Activated T-helper 2 cell treated with anti-CD3 and anti-CD28 coated beads, Interferon-gamma antibody, Interleukin-2, Interleukin-4, amounts not matched to agents 10 μg/mL and 5 μg/mL and 100 μg/mL, durations not matched to agents 14 hours and 24 hours and 36 hours (primary cell): ENCODE measurements around the gene NECTIN1. TPM values are rescaled to one million over a fixed set of nuclear protein-coding genes. Genes with fewer than 3 reads are reported as not detected.

Experiments used
- DNase-seq: peaks from one replicate; pipeline ENCODE4 v3.0.0; 2021; ENCODE audit warnings: low spot score
- H3K27ac Mint-ChIP-seq: one replicate; pipeline ENCODE4 v1.8.0; 2021; ENCODE audit warnings: mixed read lengths
- H3K27me3 Mint-ChIP-seq: one replicate; pipeline ENCODE4 v1.8.0; 2021; ENCODE audit warnings: low read depth, mixed read lengths
- H3K36me3 Mint-ChIP-seq: one replicate; pipeline ENCODE4 v1.8.0; 2021; ENCODE audit warnings: low read depth, mixed read lengths
- H3K4me1 Mint-ChIP-seq: one replicate; pipeline ENCODE4 v1.8.0; 2021; ENCODE audit warnings: low read depth, mixed read lengths
- H3K4me3 Mint-ChIP-seq: one replicate; pipeline ENCODE4 v1.8.0; 2021; ENCODE audit warnings: low read depth, mild to moderate bottlenecking, moderate library complexity, mixed read lengths
- H3K9me3 Mint-ChIP-seq: one replicate; pipeline ENCODE4 v1.8.0; 2021; ENCODE audit warnings: mixed read lengths
- intact Hi-C: fragments of 100-400 bp; cut with micrococcal nuclease; formaldehyde crosslinking; loops from one replicate; pipeline ENCODE4 v1.15.1; 2023
- total RNA-seq: library from RNA; stranded (reverse); gene quantifications from 2 replicates; pipeline ENCODE4 v1.2.3, GENCODE V29; 2022

NECTIN1 gene
- total RNA-seq, 1 donor from 2014 or later = 5.6 TPM

DNA sequence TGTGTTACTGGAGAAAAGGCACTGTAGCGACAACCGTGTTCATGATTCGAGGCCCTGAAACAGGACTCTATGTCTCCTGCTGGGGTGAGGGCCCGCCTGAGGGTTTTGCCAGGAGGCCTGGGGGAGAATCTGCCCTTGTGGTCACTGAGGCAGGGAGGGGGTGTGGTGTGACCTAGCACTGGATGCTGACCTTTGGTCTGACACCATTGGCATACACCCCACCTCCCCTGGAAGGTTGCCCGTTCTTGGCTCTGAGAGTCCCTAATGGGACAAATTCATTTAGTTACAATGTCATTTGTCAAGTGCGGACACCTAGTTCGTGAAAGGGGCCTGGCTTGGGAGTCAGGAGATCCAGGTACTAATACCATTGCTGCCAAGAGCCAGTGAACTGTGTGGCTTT, 29.0 kb downstream of the NECTIN1 start:
- Mint-ChIP-seq H3K9me3 (no peaks in the 10 kb centered on the region), H3K4me1 (no peaks in the 10 kb centered on the region), H3K27me3 (peaks cover 4% of the 10 kb centered on the region), H3K36me3 (no peaks in the 10 kb centered on the region), H3K4me3 (no peak overlapping the region), H3K27ac (no peak overlapping the region)
- intact Hi-C loops = no loop called here
- DNase-seq = no peak

DNA sequence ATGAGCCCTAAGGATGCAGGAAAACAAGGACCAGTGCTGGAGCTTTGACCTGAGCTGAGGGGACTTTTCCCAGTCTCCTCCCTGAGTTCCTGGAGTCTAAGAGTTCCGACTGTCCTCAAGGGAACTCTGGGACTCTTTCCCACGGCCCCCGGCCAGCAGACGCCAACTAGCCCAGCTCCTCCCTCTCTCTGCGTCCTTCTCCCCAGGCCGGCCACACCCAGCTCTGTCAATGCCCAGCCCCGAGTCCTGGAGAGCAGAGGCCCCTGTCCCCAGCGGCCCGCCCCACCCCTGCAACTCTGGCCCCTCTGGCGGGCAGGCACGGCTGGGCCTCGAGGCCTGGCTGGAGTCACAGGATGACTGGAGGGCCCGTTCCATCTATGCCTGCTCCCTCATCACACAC, 29.8 kb downstream of the NECTIN1 start:
- no peak for DNase-seq
- intact Hi-C loops = no loop called here
- H3K4me3 Mint-ChIP-seq = no peak overlapping the region
- H3K27me3 Mint-ChIP-seq = no peaks in the 10 kb centered on the region
- no peak overlapping the region for H3K27ac Mint-ChIP-seq
- H3K9me3 Mint-ChIP-seq = no peaks in the 10 kb centered on the region
- no peaks in the 10 kb centered on the region for H3K36me3 Mint-ChIP-seq
- peaks cover 3% of the 10 kb centered on the region for H3K4me1 Mint-ChIP-seq

DNA sequence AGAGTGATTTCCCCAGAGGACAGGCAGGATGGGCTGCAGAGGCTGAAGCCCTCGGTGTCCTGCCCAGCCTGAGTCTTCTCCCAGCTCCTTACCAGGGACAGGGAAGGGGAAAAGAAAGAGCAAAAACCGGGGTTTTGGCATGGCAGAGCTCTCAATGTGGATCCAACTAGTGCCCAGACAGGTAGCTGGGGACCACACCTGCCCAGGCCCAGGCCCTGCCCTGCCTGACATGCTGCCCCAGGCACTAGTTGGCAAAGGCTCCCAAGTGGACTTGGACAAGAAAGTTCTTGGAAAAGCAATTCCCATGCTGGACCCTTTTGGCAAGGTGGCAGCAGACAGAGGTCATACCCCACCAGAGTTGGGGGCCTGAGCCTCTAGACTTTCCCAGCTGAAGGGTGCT, 31.1 kb downstream of the NECTIN1 start:
- intact Hi-C loops = no loop called here
- no peak for DNase-seq
- H3K4me1 Mint-ChIP-seq = peaks cover 8% of the 10 kb centered on the region
- no peaks in the 10 kb centered on the region for H3K36me3 Mint-ChIP-seq
- no peaks in the 10 kb centered on the region for H3K27me3 Mint-ChIP-seq
- no peaks in the 10 kb centered on the region for H3K9me3 Mint-ChIP-seq
- H3K4me3 Mint-ChIP-seq = no peak overlapping the region
- no peak overlapping the region for H3K27ac Mint-ChIP-seq

DNA sequence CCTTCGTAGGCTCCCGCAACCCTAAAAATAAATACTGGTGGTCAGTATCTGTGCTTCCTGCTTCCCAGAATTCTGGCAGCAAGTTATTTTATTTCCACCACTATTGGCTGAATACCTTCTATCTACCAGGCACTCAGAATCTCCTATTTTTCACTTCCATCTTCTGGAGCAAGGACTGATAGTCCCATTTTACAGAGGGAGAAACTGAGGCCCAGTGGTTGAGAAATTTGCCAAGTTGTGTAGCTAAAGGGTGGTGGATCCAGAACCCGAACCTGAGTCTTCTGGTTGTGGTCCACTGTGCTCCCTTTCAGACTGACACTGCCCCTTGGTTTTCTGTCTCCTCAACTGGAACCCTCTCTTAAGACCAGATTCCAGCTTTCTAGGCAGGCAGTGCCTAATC, 31.6 kb downstream of the NECTIN1 start:
- Mint-ChIP-seq H3K4me1 (peaks cover 9% of the 10 kb centered on the region), H3K36me3 (no peaks in the 10 kb centered on the region), H3K4me3 (no peak overlapping the region), H3K27me3 (no peaks in the 10 kb centered on the region), H3K27ac (no peak overlapping the region), H3K9me3 (no peaks in the 10 kb centered on the region)
- intact Hi-C loops = no loop called here
- no peak for DNase-seq

DNA sequence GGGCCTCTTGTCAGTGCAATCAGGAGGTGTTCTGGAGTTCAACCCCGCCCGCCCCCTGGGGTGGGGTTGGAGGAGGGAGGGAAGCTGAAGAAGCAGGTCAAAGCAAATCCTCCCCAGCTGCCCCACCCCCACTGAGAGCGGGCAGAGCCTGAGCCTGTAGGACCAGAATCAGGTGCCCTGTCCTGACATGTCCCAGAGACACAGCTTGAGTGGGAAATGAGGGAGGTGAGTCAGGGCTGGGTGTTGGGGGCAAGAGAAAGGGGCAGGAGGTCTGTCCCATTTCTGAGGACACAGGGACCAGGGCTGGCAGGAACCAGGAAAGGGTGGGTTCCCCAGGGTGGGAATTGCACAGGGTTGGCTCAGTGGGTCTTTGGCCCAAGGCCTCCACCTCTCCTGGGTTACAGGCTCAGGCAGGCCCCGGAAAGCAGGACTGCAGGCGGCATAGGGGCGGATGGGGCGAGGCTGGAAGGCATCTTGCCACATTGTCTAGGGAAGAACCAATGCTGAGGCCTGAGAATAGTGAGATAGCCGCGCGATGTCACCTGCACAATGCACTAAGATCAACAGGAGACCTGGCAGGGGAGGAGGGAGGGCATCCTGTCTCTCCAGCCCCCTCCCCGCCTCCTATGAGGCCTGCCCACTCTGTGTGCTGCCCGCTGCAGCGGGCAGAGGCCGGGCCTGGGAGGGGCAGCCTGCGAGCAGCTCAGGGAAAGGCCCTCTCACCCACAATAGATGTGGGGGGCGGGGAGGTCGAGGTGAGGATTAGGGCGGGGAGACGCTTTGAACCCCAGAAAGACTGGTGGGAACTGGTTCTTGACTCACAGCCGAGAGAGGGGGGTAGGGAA, 32.4 kb downstream of the NECTIN1 start:
- Mint-ChIP-seq H3K9me3 (no peaks in the 10 kb centered on the region), H3K36me3 (no peaks in the 10 kb centered on the region)
- intact Hi-C loops = no loop called here

DNA sequence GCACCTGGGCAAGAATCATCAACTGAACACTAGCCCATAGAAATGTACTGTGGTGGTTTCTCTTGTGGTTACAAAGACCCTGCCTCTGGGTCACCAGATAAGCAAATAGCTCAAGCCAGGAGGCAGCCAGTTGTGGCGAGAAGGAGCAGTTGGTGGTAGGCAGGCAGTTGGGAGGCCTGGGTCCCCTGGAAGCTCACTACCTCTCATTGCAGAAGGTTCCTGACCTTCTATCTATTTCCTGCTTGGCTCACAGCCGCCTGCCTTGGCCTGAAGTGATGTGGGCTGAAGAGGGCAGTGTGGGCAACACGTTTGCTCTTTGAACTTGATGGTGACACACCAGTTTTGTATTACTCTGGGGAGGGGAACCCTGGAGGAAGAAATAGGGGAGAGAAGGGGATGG, 34.7 kb downstream of the NECTIN1 start:
- Mint-ChIP-seq H3K27me3 (no peaks in the 10 kb centered on the region), H3K27ac (no peak overlapping the region), H3K36me3 (no peaks in the 10 kb centered on the region), H3K4me3 (no peak overlapping the region), H3K4me1 (peaks cover 19% of the 10 kb centered on the region), H3K9me3 (no peaks in the 10 kb centered on the region)
- intact Hi-C loops = no loop called here
- DNase-seq = no peak

More for the DNA sequence above, 32.4 kb downstream of the NECTIN1 start:
- Mint-ChIP-seq H3K4me1 (peaks cover 10% of the 10 kb centered on the region), H3K27me3 (no peaks in the 10 kb centered on the region), H3K4me3 (no peak overlapping the region), H3K27ac (no peak overlapping the region)
- DNase-seq = no peak

DNA sequence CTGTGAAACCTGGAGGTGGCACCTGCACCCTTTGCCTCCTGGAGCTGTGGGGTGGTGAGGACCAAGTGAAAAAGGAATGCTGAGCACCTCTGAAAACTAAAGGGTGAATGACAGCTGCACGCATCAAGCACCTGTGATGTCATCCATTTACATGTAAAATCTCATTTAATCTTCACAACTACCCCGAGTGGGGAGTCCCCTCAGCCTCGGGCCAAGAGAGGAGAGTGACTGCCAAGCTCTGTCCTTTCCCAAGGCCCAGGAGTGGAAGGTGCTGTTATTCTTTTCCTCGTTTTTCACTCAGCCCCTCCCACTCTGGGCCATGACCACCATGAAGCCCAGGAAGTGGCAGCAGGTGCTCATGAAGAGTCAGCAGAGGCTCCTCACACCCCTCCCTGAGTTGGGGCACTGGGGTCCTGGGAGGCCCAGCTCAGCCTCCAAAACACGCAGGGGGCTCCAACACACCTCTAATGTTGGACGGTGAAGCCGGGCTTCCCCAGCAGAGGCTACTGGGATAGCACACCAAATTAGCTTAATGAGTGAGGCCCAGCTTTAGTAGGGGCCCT, 35.7 kb downstream of the NECTIN1 start:
- H3K4me1 Mint-ChIP-seq = peaks cover 19% of the 10 kb centered on the region
- no peak overlapping the region for H3K4me3 Mint-ChIP-seq
- no peaks in the 10 kb centered on the region for H3K27me3 Mint-ChIP-seq
- no peaks in the 10 kb centered on the region for H3K9me3 Mint-ChIP-seq
- intact Hi-C loops = no loop called here
- no peak overlapping the region for H3K27ac Mint-ChIP-seq
- no peak for DNase-seq
- no peaks in the 10 kb centered on the region for H3K36me3 Mint-ChIP-seq

DNA sequence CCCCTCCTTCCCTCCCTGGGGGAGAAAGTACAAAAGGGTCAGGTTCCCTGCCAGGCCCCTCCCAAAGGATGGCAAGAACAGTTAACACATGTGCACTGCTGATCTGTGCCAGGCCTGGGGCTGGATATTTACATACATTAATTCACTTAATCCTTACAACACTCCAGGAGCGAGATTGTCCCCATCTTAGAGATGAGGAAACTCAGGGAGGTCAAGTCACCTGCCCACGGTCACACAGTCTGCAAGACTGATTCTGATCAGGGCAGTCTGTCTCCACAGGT, 36.5 kb downstream of the NECTIN1 start:
- Mint-ChIP-seq H3K4me3 (no peak overlapping the region), H3K36me3 (no peaks in the 10 kb centered on the region), H3K9me3 (no peaks in the 10 kb centered on the region), H3K27ac (no peak overlapping the region), H3K27me3 (no peaks in the 10 kb centered on the region), H3K4me1 (peaks cover 19% of the 10 kb centered on the region)
- intact Hi-C loops = no loop called here
- DNase-seq = no peak

DNA sequence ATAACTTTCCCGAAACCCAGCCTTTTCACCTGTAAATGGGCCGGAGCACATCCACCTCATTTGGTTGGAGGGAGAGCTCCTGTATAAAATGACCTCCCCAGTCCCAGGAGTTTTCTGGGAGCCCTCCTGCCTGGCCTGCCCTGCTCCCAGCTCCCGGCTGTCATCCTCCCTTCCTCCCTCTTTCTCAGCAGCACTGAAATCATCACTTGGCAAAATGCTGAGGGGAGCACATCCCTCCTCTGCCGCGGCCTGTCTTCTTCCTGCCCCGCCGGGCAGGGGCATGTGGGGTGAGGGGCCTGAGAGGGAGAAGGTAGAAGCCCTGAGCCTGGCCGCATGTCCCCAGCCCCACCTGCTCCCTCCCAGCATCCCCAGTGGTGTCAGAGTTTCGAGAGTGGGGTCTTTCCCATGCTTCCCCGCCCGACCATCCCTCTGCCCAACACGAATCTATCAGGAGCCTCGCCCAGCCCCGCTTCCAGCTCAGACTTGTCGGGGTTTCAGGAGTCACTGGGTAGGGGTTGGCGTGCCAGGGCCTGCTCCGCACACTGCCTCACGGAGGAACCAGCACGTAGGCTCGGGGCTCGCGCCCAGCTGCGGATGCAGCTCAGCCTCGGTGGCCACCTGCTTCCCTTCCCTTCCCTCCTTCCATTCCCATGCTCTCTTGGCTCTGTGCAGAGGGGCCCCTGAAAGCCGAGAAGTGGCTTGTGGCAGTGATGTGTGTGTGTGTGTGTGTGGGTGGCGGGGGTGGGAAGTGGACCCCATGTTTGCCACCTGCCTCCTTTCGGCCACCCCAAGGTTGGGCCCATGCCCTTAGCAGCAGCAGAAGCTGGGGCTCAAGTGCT, 37.1 kb downstream of the NECTIN1 start:
- DNase-seq = no peak
- no peaks in the 10 kb centered on the region for H3K27me3 Mint-ChIP-seq
- intact Hi-C loops = no loop called here
- H3K36me3 Mint-ChIP-seq = no peaks in the 10 kb centered on the region
- H3K4me1 Mint-ChIP-seq = peaks cover 19% of the 10 kb centered on the region
- H3K9me3 Mint-ChIP-seq = no peaks in the 10 kb centered on the region
- no peak overlapping the region for H3K27ac Mint-ChIP-seq
- no peak overlapping the region for H3K4me3 Mint-ChIP-seq

DNA sequence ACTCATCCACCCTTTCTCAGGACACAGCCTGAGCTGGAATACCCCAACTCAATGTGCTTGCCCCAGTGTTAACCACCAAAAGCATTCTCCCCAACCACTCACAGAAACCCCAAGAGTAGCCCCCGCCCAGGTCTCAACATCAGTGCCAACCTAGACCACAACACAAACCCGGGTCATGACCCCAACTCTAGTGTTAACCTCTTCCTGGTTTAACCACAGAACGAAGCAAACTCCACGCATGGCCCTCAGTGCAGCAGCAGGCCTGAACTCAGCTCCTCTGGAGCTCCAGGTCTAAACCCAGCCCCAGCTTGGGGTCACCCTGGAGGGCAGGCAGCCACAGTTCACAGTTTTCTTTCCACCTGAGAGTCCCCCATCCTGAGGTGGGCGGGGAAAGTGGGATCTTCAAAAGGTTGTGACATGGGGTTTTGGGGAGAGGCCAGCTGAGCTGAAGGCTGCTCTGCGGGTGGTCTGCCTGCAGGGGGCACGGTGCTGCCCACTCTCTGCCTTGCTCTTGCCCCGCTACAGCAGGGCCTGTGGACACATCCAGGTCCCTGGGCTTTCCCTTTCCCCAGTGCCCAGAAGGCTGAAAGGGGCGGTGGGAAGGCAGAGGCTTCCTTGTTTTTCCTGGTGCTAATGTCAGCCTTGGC, 37.9 kb downstream of the NECTIN1 start:
- Mint-ChIP-seq H3K9me3 (no peaks in the 10 kb centered on the region), H3K27me3 (no peaks in the 10 kb centered on the region), H3K36me3 (no peaks in the 10 kb centered on the region), H3K27ac (no peak overlapping the region), H3K4me1 (peaks cover 19% of the 10 kb centered on the region), H3K4me3 (no peak overlapping the region)
- DNase-seq = peak; percentile 42
- intact Hi-C loops = no loop called here

DNA sequence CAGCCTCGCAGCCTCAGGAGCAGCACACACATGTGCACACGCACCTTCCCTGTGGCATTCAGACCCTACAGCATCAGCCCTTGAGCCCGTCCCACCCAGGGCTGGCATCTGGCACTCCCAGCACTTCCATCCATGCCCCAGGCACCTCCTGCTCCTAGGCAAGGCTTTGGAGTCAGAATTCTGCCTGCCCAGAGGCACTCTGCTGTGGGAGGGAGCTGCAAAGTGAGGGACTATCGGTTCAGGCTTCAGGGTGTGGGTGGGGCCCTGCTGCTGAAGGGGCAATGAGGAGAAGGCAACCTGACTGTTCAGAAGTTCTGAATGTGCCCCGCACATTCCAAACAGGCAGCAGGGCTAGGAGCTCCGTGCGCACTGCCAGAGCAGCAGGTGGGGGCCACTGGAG, 39.7 kb downstream of the NECTIN1 start:
- intact Hi-C loops = no loop called here
- no peaks in the 10 kb centered on the region for H3K9me3 Mint-ChIP-seq
- no peaks in the 10 kb centered on the region for H3K27me3 Mint-ChIP-seq
- no peak overlapping the region for H3K4me3 Mint-ChIP-seq
- H3K4me1 Mint-ChIP-seq = peaks cover 17% of the 10 kb centered on the region
- H3K36me3 Mint-ChIP-seq = no peaks in the 10 kb centered on the region
- H3K27ac Mint-ChIP-seq = no peak overlapping the region
- no peak for DNase-seq

DNA sequence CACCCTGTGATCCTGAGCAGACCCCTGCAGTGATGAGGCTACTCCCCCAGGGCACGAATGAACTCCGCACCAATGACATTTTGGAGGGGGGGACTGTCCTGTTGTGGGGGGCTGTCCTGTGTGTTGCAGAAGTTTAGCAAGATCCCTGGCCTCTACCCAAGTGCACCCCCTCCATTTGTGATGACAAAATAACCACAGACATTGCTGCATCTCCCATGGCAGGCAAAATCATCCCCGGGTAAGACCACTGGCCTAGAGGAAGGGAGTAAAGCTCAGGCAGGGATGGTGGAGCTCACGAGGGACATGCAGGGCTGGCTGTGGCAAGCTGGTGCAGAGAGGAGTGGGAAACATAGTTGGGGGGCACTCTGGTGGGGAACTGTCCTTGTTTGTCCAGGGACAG, 40.6 kb downstream of the NECTIN1 start:
- Mint-ChIP-seq H3K4me3 (no peak overlapping the region), H3K9me3 (no peaks in the 10 kb centered on the region), H3K36me3 (no peaks in the 10 kb centered on the region), H3K27me3 (no peaks in the 10 kb centered on the region), H3K4me1 (peaks cover 13% of the 10 kb centered on the region), H3K27ac (no peak overlapping the region)
- DNase-seq = no peak
- intact Hi-C loops = no loop called here
